Hepatic stellate cell (primary cell): ENCODE data around the gene ZFPM1.

Experiments used
- DNase-seq: peaks from one replicate; pipeline ENCODE4 v3.0.0; 2011; ENCODE audit warnings: low spot score

Gene ZFPM1

DNA sequence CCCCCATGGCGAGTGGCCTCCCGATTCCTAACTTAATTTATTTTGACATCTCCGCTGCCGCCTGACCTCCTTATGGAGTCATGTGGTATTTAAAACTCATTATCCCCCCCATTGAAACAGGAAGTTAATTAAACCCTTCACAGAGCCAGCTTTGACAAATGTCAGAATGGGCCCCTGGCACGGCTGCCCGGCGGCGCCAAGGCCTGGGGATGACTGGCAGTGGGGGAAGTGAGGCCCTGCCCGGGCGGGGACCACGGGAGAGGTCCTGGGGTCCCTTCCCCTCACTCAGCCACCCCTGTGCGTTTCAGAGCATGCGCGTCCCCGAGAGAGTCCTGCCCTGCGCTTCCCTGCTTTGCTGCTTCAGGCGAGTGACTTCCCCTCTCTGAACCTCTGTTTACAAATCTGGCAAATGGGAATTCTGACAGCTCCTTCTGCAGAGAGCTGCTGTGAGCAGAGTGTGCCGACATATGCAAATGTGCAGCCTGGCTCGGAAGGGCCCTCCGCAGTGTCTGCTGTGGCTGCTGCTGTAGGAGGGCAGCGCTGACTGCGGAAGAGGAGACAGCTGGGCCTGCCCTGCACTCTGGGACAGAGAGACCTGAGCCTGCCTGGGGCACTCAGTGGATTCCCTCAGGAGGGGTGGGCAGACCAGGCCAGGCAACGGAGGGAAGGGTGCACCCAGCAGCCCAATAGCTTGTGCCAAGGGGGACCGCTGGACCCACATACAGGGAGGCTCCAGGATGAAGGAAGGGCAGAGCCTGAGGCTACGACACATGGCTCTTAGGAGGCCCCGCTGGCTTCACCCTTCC, 4.4 kb upstream of the ZFPM1 start:
- DNase-seq: no peak

DNA sequence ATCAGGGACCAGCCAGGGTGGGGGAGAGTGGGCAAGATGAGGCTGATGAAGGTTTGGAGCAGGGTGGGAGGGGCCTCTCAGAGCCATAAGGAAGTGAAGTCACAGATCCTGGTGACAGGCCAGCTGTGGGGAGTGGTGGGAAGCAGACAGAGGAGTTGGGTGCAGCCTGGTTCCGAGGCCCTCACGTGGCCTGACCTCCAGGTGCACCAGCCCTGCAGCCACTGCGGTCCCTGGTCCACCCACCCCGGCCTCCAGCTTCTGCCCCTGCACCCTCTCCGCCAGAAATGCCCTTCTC, 3.9 kb upstream of the ZFPM1 start:
- DNase-seq: no peak

DNA sequence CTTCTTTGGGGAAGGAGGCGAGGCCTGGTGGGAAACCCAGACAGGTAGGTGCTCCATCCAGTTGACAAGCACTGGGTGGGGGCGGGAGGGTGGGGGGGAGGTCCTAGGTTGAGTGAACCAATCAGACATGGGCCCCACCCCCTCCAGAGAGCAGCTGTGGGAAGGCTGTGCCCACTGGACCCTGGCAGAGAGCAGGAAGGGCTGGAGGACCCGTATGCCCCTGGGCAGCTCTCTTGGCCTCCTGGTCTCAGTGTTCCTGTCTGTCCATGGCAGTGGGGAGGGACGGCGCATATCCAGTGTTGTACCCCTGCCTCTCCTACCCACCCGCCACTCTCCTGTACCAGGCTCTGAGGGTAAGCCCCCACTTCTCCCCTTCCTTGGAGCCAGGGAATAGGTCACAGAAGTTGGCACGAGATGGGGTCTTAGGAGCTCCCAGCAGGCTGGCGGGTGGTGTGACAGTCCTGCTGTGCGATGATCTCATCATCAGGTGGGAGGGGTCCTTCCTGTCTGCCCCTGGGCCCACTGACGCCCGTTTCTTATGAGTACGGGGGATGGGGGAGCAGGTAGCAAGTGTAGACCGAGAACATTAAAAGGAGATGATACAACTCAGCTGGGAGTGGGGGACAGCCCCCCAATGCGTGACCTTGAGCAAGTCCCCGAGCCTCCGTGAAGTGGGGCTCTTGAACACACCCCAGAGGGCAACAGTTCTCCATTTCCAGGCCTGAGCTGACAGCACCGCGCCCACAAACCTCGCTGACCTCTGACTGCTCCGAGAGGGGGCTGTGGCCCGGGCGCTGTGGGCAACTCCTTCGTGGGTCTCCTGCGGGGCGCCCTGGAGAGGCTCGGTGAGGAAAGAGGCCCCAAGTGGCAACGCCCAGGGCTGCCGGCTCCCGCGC, 1.2 kb upstream of the ZFPM1 start:
- no peak for DNase-seq

DNA sequence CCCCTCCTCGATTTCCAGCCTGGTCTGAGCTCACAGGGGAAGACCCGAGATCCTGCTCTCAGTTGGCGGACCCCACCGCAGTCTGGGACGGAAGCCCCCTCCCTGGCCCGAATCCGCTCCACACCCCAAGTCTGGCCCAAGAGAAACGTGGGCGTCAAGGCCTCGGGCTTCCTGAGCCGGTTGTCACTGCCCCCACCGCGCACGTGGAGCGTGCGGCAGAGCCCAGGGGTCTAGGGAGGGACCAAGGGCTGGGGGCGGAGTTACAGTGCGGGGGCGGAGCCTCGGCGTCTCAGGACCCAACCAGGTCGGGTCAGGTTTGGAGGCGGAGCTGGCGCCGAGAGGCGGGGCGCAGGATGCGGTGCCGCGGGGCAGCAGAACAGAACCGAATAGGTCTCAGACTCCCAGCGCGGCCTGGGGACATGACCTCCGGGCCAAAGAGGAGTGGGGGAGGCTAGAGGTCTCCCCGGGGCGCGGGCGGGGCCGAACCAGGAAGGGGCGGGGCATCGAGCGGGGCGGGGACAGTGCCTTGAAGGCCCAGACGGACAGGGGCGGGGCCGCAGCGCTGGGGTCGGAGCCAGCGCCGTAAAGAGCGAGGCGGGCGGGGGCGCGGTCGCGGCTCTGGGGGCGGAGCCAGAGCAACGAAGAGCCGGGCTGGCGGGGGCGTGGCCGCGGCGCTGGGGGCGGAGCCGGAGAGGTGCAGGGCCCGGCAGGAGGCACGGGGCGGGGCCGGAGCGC, 431 bp upstream of the ZFPM1 start:
- DNase-seq: peak; percentile 98

DNA sequence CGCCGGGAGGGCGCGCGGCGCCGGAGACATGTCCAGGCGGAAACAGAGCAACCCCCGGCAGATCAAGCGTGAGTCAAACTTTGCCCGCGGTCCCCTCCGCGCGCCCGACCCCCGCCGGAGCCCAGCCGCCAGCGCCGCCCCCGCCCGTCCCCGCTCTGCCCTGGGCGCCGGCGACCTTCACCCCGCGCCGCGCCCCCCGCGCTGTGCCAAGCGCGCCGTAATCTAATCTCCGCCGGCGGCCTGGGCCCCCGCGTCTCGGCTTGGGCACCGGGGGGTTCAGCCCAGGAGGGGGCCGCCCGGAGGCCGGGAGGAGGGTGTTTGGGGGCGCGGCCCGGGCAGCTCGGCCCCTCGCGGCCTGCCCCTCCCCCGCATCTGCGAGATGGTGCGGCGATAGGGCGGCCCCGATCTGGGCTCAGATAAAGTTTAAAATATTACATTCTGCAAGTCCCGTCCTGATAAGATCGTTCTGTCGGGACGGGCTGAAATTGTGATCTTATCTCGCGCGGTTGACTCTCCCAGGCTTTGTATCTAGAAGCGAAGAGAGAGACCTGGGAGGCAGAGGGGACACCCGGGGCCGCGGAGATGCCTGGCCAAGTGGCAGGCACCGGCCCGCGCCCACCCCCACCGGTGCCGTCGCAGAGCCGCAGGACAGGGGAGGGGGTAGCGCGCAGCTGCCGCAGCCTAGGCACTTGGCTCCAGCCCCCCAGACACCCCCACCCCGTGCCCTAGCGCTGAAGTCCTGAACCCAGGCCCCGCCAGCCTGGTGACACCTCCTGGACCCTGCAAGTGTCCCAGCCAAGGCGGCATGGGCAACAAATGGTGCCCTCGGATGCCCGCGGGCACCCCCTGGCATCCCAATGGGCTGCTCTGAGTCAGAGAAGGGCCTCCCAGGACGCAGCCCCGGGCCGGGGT, 787 bp downstream of the ZFPM1 start:
- DNase-seq: no peak

DNA sequence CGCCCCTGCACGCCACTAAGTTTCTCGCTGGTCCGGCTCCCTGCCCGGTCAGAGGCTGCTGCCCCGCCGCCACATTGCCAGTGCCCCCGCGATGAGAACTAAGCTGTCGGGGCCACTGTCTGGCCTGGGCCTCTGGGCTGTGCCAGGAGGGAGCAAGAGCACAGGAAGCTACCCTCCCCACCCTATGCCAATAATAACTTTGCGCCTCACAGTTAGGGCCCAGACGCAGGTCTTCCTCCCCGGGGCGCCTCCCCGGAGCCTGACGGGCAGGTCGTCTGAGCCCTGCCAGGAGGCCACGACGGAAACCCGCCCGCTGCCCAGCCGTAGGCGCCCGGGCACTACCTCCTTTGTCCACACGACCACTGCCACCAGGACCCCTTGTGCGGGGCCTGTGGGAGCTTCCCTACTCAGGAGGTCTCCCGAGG, 1.5 kb downstream of the ZFPM1 start:
- no peak for DNase-seq

DNA sequence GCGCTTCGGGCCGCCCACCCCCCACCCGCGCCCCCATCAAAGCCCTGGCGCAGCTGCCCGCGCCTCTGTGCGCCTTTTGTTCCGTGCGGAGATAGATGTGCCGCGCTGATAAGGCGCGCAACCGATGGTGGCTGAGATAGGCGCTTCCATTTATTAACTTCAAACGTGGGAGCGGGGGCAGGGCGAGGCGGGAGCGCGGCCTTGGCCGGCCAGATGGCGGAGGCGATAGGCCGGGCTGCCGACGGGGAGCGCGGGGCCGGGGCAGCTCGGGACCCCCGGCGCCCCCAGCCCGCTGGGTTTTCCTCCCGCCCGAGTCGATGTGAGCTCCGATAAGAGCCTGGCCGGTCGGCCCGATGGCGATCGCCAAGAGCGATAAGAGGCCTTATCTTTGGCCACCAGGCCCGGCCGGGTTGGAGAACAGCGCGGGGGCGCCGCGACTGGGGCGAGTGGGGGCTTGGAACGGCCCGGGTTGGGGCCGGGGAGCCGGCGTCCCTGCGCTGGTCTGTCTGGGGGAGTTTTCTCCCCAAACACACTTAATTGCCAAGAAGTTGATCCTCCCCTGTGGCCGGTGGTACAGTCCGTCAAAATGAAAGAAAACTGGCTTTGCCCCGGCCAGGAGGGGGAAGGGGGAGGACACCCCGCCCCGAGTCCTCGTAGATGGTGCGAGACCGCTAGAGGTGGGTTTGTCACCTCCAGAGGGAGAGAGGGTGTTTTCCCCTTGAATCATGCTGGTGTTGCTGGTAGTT, 2.7 kb downstream of the ZFPM1 start:
- DNase-seq: peak; percentile 83

DNA sequence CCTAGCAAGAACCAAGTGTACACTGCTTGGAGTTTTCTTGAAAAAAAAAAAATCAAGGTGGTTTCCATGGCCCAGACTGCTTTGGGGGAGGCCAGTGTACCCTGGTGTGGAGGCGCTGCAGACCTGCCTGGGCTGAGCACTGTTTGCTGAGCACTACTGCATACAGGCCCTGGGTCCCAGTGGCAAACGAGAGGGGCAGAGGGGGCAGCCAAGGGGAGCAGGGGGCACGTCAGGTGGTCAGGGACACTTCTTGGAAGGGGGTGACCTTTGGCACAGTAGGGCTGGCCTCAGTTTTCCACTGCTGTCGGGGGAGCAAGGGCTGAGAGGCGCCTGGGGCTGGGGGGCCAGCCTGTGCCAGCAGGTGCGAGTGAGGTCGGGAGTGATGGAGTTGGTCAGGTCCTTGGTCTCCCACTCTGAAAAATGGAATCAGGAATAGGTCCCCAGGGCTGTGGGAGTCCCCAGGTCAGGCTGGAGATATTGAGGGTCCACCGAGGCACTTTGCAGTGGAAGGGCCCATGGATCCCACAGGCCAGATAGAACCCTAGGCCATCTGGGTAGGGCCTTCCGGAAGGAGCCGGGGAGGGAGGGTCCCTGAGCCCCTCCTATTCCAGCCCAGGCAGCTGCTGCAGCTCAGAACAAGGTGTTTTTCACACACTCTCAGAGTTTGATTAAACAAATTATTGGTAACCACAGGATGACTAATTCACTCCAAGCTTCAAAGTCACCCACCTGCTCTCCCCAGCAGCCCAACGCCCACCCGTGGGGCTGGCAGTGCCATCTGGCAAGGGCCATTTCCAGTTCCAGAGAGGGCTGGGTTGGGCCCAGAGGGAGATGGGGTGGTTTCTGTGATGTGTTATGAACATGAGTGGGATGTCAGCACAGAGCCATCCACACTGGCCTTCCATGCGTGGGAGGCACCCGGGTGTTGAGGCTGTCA, 3.5 kb downstream of the ZFPM1 start:
- DNase-seq: no peak

DNA sequence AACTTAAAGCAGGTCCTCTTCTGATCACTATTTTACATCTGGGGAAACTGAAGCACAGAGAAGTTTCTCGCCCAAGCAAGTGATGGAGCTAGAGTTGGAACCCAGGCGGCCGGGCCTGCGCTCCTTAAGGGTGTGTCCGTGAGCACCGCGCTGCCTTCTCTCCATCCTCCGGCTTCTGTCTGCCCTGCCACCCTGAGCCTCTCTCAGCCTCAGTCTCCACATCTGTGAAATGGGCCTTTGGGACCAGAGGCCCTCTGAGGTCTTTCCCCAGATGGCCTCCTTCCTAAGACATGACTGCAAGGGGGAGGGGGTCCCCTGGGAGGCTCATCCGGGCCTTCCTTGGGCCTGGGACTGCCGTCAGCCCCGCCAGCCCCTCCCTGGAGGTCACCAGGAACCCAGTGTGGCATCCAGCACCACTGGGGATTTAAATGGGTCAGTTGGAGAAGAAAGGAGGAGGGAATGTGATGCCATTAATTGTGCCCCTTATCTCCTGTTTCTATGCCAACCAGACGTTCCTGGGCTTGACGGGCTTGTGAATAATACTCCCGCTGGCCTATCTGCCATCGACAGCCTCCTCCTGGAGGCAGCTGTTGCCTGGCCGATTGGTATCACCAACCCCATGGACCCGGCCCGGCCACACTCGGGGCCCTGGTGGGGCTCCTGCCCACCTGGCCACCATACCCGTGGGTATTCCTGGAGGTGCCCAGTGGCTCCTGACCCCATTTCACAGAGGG, 5.1 kb downstream of the ZFPM1 start:
- no peak for DNase-seq

DNA sequence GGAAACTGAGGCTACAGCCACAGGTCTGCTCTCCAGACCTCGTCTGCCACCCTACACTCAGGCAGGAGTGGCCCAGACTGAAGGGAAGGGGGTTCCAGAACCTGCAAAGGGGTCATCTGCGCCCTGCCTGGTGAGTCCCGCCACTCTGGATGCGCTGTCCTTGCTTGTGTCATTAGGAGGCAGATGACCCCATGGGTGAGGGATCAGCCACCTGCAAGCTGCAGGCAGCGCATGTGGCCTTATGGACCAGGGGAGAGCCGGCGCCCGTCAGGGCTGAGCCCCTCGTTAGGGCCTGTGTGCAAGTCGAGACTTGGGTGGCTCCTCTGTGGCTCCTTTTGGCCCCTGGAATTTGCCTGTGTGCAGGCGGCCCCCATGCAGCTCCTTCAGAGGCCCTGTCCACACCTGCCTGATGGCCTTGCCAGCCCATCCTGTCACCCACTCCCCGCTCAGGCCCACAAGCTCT, 5.7 kb downstream of the ZFPM1 start:
- DNase-seq: no peak

DNA sequence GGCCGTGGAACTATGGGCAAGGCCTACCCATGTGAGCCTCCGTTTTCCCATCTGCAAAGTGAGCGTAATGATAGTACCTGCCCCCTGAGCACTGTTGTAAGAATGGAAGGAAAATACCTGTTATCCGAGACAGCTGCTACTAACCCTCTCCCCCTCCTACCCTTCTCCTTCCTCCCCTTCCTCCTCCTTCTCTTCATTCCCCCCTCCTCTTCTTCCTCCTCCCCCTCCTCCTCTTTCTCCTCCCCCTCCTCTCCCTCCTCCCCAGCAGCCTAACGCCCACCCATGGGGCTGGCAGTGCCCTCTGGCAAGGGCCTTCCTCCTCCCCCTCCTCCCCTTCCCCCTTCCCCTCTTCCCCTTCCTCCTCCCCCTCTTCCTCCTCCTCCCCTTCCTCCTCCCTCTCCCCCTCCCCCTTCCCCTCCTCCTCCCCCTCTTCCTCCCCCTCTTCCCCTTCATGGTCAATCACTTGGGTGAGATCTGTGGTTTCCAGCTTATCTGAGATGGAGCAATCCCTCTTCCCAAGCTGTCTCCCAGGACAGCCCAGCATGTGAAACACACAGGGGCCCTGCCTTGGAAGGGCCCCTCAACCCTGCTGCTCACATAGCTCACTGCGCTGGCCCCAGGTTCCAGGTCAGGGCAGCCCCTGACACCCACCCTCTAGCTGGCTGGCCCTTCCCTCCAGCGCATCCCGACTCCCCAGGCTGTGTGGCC, 6.4 kb downstream of the ZFPM1 start:
- no peak for DNase-seq

DNA sequence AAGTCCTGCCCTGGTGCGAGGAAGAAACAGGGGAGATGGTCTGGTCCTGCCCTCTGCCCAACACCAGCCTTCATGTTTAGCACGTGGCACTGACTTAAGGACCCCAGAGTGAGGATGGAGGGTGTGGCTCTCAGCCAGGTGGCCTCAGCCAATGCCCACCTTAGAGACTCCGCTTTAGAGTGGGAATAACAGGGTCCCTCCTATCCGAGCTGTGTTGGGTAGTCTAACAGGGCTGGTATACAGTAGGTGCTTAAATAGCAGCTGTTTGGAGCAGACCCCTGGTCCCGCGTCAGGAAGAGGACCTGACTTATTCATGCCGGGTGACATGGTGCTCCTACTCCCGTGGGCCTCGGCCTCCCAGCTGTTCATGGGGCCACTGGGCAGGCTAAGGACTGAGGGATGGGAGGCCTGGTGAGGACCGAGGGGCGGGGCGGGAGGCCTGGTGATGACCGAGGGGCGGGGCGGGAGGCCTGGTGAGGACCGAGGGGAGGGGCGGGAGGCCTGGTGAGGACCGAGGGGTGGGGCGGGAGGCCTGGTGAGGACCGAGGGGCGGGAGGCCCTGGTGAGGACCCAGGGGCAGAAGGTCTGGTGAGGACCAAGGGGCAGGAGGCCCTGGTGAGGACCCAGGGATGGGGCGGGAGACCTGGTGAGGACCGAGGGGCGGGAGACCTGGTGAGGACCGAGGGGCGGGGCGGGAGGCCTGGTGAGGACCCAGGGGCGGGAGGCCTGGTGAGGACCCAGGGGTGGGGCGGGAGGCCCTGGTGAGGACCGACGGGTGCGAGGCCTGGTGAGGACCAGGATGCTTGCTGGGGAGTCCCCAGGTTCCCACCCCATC, 7.6 kb downstream of the ZFPM1 start:
- DNase-seq: no peak

DNA sequence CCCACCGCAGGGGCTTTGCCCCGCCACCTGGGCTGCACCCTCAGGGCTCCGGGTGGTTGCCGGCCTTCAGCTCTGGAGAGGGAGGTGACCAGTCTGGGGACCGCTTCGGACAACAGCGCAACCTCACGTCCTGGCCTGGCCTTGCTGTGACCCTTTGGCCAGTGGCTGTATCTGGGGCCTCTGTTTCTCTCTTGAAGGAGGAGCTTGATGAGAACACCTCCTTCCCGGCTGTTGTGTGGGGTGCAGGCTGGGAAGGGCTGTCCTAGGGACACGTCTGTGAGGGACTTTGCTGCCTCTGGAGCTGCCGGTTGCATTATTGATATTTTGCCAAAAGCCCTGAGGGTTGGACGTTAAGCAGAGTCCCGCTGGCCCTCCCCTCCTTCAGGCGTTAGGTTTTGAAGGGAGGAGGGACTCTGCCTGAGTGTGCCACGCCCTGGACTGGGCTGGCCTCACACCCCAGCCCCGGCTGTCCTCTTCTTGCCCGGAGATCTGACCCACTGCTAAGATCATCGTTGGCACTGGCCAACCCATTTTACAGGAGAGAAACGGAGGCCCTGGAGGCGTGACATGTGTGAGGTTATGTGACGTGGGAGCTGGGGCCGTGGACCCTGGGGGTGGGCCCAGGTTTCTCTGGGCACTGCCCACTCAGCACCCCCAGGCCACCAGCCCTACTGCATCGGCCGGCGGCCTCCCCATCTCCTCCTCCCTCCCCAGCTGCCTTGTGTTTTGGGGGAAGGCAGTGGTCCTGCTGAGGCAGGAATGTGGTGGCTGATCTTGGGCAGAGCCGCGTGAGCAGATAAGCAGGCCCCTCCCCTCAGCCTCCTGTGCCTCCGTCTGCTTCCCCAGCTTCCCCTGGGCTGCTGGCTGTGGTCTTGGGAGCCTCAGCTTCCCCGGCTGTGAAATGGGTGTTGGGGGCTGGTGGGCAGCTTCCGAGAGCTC, 8.5 kb downstream of the ZFPM1 start:
- no peak for DNase-seq

DNA sequence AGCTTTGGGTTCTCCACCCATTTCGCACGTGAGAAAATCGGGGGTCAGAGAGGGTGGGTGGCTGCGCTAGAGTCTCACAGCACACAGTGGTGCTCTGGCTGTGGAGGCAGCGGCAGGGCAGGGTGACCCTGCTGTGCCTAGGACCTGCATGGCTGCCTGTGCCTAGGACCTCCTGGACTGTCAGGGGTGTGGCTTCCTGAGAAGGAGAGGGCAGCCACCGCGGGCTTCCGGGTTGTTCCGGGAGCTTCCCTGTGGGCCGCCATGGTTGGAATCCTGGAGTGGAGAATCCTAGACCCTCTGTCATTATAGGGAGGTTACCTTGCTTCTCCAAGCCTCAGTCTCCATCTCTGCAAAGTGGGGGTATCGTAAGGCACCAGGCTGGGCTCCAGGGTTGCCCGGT, 9.3 kb downstream of the ZFPM1 start:
- DNase-seq: no peak

DNA sequence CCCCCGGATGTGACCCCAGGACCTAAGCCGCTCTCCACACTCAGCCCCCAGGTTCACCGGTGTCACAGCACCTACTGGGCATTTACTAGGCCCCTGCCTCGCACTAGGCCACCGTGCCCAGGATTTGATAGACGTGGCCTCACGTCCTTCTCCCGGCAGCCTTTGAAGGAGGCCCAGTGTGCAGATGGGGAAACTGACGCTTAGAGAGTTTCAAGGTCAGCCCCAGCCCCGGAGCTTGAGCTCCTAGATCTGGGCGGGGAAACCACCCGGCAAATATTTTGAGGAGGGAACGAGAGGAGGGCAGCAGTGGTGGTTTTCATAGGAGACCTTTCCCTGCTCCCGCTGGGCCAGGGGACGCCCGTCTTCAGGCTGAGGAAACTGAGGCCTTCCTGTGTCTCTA, 10.3 kb downstream of the ZFPM1 start:
- DNase-seq: no peak
